EH (cell line): ENCODE data around the gene OSTF1.

Source experiments
- DNase-seq: peaks from one replicate; pipeline ENCODE4 v3.0.0-alpha.2; 2015; ENCODE audit warnings: low read depth

Gene OSTF1, protein sequence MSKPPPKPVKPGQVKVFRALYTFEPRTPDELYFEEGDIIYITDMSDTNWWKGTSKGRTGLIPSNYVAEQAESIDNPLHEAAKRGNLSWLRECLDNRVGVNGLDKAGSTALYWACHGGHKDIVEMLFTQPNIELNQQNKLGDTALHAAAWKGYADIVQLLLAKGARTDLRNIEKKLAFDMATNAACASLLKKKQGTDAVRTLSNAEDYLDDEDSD

DNA sequence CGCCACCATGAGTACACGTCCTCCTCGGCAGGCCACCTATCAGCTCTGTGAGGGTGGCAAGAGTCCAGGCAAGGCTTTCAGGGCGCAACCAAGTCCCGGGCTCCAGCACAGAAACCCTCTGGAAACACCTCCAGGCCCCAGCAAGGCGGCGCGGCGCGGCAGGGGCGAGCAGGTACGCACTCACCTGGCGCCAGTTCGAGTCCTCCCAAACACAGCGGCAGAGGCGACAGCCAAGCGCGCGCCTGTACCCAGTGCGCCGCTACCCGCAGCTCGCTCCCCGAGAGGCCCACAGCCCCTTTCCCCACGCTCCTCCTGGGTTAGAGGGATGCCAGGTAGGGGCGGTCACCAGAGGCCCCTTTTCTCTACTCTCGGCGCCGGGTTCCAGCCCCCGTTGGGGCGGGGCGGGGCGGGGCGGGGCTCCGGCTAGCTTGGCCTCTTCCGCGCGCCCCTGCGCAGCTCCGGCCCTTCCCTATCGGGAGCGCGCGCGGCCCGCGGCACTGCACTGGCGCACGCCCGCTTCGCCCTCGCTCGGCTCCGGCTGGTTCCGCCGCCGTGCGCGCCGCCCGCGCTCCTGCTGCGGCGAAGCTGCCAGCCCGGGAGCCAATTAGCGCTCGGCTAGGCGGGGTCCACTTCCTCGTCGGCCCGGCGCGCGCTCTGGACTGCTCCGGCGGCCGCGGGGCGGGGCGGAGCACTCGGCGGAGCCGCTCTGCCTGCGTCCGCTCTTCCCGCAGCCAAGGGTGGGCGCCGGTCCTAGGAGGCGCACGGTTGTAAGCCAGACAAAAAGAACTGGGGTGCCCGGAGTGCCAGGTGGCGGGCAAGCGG lies at the start of gene OSTF1, which contains the start of gene NMRK1:
OSTF1 (plus strand) TSS at position 691 of the 822 bp plus-strand sequence. CDS start 179 bp downstream, outside the sequence.
NMRK1 (minus strand) TSS at position 332 of the 822 bp plus-strand sequence. CDS start 5,040 bp downstream, outside the sequence.
- peak; percentile 96 for DNase-seq

DNA sequence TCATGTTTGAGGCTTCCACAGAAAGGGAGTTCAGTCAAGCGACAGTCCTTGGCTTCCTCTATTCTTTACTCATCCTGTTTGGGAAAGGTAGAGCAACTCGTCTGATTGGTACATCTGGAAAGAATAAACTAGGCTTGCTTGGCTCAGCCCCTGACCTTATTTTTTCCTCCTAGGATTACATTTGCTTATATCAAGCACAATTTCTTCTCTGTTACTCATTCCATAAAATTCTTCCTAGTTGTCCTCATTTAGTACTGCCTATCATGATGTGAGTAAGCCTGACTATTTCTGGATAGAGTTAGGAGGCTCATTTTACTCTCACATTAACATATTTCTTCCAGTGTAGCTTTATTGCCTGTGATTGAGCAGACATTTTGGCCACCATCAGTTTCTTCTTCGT lies 49.3 kb upstream of the OSTF1 start:
- DNase-seq, result peak; percentile 90

DNA sequence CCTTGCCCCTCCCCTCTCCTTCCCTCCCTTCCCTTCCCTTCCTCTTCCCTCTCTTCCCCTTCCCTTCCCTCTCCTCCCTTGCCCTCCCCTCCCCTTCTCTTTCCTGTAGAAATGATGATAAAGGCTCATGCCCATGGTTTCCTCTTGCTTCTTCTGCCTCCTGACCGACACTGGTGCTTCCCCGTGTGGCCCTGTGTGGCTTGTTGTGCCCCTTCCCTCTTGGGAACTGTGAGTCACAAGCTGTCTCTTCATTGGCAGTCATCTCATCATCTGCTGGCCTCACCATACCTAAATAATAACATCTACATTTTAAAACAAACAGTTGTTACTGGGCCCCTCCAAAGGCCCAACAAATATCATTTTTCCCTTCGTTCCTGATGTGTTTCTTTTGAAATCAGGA lies 48.5 kb upstream of the OSTF1 start:
- DNase-seq, result peak; percentile 7

DNA sequence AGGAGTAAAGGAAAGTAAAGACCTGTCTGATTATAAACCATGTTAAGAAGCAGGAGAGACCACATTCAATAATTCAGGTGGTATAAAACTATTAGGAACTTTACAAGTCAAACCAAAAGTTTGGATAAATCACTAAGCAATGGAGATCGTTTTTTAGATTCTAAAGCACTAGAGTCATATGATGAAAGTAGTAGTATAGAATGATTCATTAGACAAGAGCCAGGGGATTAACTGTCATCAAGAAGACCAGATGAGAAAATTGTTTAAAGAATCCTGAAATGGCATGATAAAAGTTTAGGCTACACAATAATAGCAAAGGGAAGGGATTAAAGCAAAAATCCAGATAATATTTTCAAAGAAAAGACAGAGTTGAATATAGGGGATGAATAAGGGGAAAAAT lies 47.3 kb upstream of the OSTF1 start:
- no peak for DNase-seq

DNA sequence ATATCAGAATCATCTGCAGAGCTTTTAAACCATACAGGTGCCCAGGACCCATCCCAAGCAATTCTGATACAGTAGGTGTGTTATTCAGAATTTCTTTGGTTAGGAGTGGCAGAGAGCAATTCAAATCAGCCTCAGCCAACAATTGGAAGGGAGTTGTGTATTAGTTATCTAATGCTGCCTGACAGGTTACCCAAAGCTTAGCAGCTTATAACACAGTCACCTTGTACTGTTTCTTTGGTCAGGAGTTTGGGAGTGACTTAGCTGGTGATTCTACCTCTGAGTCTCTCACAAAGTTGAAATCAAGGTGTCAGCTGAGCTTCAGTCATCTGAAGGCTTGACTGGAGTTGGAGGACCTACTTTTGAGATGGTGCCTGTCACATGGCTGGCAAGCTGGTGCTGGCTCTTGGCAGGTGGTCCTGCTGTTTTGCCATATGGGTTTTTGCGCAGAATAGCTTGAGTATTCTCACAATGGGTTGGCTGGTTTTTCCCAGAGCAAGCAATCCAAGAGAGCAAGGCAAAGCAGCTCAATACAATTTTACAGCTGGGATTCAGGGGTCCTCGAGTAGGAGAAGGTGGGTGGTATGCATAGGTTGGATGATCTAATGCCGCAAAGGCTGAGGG lies 41.5 kb upstream of the OSTF1 start:
- DNase-seq, result no peak

DNA sequence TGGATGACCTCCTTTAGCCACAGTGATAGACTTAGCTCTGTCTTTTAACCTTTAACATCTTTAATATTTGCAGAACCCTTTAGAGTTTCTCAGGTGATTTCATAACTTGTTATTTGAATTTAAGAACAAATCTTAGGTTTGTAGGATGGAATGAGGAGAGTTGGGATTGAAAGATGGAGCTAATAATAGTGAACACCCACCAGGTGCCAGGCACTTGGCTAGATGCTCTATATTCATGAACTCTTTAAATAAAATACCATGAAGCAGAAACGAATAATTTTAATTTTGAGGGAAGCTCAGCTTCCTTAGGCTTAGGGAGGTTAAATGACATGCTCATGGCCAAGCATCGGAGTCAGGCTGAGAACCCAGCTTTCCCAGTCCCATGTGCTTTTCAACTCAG lies 40.8 kb upstream of the OSTF1 start:
- no peak for DNase-seq

DNA sequence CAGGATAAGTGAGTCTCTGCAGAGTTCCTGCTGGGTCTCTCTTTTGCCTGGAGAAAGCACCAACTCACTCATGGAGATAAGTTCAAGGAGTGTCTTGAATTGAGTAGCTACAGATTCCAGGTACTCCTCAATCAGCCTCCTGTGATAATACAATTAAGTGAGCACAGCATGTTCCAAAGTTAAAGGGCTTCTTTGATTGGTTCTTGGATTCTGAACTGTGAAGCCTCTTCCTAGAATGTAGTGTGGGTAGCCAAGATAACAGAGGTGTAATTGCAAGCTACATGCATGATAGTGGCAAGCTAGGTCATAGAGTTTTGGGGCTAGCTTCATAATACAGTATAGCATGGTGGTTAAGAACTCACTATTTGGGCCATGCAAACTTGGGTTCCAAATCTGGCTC lies 37.0 kb upstream of the OSTF1 start:
- DNase-seq, result no peak

DNA sequence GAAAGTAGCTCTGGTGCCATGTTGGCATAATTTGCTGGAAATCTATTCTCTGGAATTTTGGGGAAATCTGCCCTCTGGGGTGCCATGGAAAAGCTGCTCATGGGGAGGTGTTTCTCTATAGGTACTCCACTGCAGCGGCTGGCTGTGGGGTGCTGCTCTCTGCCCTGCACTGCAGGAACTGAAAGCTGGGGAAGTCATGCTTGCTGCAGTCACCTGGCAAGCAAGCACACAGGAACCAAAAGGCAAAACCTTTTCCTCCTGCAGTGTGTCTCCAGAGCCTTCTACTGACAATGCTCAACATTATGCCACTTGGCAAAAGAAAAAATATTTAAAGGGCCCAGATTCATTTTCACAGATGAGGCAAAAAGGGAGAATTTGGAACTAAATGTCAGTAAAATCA lies 34.4 kb upstream of the OSTF1 start:
- no peak for DNase-seq

DNA sequence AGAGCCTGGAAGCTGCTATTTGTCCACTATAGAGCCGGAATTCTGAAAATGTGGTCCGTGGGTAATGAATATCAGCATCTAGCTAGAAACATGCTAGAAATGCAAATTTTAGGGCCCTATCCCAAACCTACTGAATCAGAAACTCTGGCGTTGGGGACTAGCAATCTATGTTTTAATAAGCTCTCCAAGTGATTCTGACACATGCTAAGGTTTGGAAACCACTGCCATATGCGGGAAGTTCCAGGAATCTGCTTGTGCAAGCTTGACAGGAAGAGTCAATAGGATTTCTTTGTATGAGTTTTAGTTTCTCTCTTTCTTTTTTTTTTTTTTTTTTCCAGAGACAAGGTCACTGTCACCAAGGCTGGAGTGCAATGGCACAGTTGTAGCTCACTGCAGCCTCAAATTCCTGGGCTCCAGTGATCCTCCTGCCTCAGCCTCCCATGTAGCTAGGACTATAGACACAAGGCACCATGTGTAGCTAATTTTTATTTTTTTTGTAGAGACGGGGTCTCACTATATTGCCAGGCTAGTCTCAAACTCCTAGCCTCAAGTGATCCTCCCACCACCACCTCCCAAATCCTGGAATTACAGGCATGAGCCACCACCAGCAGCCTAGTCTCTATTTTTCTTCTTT lies 33.8 kb upstream of the OSTF1 start:
- DNase-seq, result peak; percentile 53

DNA sequence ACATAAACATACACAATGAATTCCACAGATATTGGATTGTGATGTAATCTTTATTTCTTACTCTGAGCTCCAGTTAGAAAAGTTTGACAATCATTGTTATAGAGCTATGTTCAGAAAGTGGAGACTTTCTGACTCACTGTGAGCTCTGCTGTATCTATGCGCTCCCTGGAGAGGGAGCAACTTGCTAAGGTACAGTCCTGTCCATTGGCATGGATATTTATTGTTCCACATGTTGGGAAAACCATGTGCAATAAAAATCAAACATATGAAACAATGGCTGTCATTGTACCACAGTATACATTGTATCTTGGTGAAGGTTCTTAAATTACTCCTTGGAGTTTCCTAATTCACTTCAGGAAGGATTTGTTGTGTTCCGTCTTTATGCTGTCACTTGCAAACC lies 27.1 kb upstream of the OSTF1 start:
- no peak for DNase-seq

DNA sequence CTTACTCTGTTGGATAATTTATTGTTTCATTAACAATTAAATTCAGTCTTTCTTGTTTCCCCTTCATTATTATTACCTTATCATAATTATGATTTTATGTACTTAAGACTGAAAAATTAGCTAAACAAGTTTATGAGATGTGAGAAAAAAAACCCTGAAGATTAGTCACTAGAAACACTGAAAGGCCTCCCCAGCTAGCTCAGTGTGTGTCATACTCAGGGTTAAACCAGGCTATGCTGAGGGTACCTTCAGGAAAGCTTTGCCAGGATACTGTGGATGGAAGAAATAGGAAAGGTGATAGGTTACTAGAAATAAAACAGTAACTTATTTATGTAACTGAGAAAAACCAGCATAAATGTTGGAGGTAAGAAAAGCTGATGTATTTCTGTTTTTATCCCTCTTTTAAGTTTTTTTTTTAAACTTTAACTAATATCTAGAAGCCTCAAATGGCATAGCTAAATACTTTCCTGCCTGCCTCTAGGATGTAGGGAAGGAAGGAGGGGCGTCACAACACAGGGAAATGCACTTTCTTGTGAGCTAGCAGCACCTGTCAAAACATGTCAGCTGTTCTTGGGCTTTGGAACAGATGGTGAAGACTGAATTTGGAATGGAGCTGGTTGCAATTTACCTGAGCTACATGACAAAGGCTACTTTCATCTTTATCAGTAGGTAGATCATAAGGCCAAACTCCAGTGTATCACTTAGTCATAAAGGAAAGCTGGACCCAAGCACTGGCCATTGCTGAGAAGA lies 24.6 kb upstream of the OSTF1 start:
- DNase-seq, result peak; percentile 34

DNA sequence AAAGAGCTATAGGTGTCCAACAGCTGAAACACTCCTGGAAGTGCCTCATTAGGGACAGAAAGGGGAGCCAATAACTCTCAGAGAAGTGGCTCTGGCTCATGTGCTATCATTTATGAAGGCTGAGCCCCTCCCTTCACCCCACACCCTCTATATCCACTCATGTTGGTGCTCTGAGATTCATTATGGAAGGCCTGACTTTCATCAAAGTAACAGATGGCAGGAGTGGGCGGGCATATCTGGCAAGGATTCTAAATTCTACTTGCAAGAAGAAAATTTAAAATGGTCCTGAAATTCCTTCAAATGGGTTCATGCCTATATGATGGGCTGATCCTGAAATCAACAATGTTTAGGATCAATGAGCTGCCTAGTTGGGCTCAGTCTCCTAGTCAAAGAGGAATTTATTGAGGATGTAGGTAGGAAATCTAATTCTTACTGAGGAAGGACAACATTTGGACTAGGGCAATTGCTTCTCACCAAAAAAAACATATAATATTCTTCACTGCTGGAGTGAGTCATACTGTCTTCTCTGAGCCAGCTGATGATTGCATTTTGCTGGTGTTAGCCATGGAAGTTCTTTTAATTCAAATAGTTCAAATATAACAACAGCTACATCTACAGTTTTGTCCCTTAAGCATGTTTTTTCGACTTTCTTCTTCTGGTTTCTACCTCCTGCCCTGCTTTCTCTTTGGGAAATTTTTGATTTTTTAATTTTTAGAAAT lies 23.8 kb upstream of the OSTF1 start:
- peak; percentile 60 for DNase-seq

DNA sequence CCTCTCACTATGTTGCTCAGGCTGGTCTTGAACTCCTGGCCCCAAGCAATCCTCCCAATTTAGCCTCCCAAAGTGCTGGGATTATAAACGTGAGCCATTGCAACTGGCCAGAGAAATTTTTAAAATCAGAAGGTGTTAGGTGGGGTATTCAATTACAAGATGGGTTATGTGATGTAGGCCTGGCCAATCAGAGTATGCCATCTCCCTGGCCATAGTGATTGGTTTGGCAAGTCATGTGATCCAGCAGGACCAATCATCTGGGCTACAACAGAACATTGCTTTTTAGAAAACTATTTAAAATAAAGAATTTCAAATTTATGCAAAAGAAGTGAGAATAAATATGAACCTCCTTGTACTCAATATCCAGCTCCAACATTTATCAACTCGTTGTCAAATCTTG lies 22.8 kb upstream of the OSTF1 start:
- DNase-seq, result no peak

DNA sequence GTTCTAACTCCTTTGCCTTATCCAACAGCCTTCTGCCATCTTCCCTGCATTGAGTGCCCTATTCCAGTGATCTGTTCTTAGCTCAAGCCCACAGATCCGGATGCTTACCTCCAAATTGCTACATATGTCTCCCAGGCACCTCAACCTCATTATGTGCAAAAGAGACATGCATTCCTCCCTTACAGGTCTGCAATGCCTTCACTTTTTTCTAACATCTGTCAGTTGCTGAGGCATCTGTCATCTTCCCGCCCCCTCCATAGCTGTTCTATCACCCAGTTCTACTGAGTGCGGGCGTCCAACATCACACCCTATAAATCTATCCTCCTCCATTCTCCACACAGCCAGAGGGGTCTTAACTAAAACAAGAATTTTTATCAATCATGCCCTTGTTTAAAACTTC lies 20.4 kb upstream of the OSTF1 start:
- no peak for DNase-seq

DNA sequence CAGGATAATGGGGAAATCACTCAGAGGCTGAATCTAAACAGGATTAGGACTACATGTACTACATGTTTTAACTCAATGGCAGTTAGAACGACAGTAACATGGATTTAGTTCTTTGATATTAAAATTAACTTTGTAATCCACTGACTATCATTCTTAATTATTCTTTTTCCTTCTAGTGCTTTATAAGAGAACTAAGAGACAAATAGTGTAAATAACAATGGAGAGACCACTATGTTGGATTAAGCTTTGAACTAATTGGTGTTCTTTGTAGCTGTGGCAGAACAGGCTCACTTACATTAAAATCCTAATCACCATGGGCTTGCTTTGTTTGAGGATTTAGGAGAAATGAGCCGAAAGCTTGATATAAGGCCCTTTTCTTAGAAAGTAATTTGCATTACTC lies 19.1 kb upstream of the OSTF1 start:
- no peak for DNase-seq

DNA sequence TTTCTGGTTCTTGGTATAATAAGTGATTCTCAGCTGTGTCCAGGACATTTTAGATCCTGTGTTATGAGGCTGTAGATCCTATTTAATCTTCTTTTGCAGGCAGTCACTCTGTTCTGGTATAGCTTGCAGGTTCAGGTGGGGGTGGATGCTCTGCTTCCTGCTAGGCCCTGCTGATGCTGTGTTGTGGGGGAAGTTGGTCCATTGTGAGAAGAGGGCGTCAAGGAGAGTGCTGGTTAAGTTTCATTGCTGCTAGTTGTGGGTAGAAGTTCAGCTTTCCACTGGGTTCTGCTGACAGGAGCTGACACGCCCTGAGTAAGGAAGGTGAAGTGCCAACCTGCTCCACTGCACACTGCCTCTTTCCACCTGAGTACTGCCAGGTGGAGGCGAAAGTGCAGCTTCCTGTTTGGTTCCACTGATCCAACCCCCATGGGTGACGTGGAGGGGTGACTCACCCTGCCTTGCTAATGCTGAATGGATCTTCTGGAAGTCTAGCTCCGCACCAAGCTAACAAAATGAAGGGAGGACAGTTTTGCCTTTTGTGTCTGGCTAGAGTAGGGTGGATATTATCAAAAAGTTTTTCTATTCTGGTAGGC lies 16.7 kb upstream of the OSTF1 start:
- no peak for DNase-seq

DNA sequence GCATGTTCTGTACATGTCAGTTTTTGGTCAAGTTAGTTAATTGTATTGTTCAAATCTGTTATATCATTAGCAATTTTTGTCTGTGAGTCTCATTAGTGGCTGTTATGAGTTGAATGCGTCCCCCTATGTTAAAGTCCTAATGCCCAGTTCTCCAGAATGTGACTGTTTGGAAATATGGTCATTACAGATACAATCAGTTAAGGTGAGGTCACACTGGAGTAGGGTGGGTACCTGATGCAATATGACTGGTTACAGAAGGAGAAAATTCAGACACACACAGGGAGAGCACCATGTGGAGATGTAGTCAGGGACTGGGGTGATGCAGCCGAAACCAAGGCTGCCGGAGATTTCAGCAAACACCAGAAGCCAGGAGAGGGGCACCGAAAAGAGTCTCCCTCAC lies 15.4 kb upstream of the OSTF1 start:
- no peak for DNase-seq

DNA sequence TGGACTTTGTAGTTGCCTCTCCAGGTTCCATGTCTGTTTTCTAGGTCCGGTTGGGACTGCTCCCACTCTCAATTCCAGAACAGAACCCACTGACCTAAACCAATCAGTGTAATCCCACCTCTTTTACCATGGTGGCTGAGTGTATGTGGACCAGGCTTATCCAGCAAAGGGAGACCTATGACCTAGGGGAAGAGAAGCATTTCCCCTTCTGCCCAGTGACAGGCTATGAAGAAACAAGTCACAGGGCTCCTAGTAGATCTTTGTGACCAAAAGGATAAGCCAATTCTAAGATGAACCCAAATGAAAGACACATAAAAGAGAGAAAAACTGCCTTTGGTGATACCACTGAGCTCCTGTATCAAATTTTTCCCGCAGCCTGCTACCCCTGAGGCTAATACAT lies 6.7 kb upstream of the OSTF1 start:
- DNase-seq, result no peak

DNA sequence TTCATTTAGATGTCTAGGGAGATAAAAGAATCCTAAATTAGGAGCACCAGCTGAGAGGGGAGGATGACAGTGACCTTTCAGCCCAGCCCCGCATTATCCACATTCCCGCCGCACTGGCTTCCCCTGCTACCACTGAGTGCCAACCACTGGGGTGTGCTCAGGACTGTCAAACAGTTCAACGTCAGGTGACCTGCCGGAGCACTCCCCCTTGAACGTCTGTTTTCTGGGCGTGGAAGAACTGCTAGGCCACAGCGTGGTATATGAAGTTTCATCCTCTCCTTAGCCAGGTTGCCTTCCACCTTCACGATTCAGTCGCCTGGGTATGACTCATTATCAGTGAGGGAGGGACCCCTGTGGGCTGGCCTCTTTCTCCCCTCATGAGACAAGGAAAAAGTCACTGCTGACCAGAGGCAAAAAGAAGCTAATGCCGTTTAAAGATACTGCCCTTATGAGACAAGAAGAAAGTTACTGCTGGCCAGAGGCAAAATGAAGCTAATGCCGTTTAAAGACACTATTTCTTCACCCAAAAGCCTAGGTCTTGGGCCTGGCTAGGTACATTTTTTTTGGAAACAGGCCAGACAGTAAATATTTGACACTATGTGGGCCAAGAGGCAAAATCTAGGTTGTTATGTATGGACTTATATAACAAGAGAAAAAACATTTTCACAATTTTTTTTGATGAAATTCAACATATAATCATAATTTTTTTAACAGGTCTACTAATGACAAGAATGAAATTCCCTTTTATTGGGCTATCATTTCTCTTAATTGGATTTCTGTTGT lies 4.9 kb upstream of the OSTF1 start:
- DNase-seq, result no peak

DNA sequence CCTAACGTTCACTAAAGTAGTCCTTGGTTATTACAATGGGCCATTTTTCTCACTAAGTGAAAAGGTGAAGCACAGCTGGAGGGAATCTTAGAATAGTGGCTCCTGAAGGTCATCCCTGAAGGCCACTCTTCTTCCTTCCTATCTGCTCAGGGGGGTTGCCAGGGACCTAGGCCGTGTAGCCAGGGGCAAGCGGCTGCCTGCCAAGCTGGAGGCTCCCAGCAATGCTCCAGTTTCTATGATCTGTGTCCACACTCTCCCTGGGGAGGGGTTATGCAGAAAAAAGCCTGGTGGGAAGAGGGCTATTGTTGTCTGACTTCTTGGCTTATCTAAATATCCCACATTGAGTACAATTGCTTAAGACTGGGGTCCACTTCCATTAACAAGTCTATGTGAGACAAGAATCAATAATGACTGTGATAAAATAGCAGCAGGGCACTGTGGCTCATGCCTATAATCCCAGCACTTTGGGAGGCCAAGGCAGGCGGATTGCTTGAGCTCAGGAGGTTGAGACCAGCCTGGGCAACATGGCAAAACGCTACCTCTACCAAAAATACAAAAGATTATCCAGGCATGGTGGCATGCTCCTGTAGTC lies 4.1 kb upstream of the OSTF1 start:
- no peak for DNase-seq
